Measurements from ENCODE around the gene PIGO.

GRCh38 chr9:35060548-35061207 lies 35.7 kb downstream of the PIGO start:
- no peak for TF ChIP-seq CTCF (IDR thresholded peaks at IDR 0.05; ENCODE audit: insufficient read depth, low read length)
- TF ChIP-seq GABPA (IDR thresholded peaks at IDR 0.05; ENCODE audit: low read depth): no peak

Data from HL-60 (cell line).